ENCODE measurements around the gene QSOX2.

QSOX2 gene

GRCh38 chr9:136160995-136161610, 84.5 kb downstream of the QSOX2 start:
- DNase-seq, result no peak

- DNase-seq, result no peak
Observed at GRCh38 chr9:136160381-136160841, 85.2 kb downstream of the QSOX2 start.

- no peak for DNase-seq
Observed at GRCh38 chr9:136159851-136160250, 85.8 kb downstream of the QSOX2 start.

- DNase-seq, result no peak
Observed at GRCh38 chr9:136157477-136158265, 87.9 kb downstream of the QSOX2 start.

Measured in CD4-positive, alpha-beta T cell treated with Interleukin-12 subunit alpha and Interleukin-12 subunit beta, for 1 hour (primary cell).